AG09309 (cell line): Measurements from ENCODE around the gene JMJD8.

ENCODE experiments used
- DNase-seq: peaks from one replicate; pipeline ENCODE4 v3.0.0-alpha.2; 2010; ENCODE audit warnings: low read depth
- H3K4me3 ChIP-seq: 2 replicates; pipeline ENCODE4 v1.5.1; 2011; ENCODE audit warnings: mild to moderate bottlenecking, low read depth, low read length, moderate library complexity; ENCODE audit not compliant: control insufficient read depth
- CTCF ChIP-seq: IDR thresholded peaks from 2 replicates; pipeline ENCODE4 v1.5.1; 2011; ENCODE audit warnings: mild to moderate bottlenecking, low read depth, low read length, inconsistent platforms; ENCODE audit not compliant: insufficient read depth, control insufficient read depth; ENCODE audit errors: missing control alignments

The JMJD8 gene

GRCh38 chr16:637081-638018, 46.8 kb downstream of the JMJD8 start:
- peak overlapping the region; percentile 78 for H3K4me3 ChIP-seq
- TF ChIP-seq CTCF, result no peak
- no peak for DNase-seq

GRCh38 chr16:636206-637080, 47.7 kb downstream of the JMJD8 start, which contains the start of gene METTL26:
Gene METTL26 (minus strand): TSS chr16:636305. CDS start chr16:636290, 15 bp downstream.
- H3K4me3 ChIP-seq, result peak within 1 kb of the TSS; percentile 78
- no peak for TF ChIP-seq CTCF
- peak; percentile 75 for DNase-seq

GRCh38 chr16:635573-636205, 48.4 kb downstream of the JMJD8 start:
- peak overlapping the region; percentile 78 for H3K4me3 ChIP-seq
- TF ChIP-seq CTCF, result no peak
- no peak for DNase-seq

- peak overlapping the region; percentile 78 for H3K4me3 ChIP-seq
- TF ChIP-seq CTCF, result no peak
- no peak for DNase-seq
Observed at GRCh38 chr16:634996-635395, 49.1 kb downstream of the JMJD8 start.

GRCh38 chr16:634051-634670, 50.0 kb downstream of the JMJD8 start:
- DNase-seq, result no peak
- no peak overlapping the region for H3K4me3 ChIP-seq
- TF ChIP-seq CTCF, result no peak

GRCh38 chr16:633336-634050, 50.6 kb downstream of the JMJD8 start:
- DNase-seq, result no peak
- no peak overlapping the region for H3K4me3 ChIP-seq
- TF ChIP-seq CTCF, result no peak
